Measurements from ENCODE around the gene ANXA3. TPM values are rescaled to one million over a fixed set of nuclear protein-coding genes. Genes with fewer than 3 reads are reported as not detected.
A peak's percentile ranks its signal among the peaks of the same experiment; 100 is the strongest.

Gene ANXA3
- total and polyA plus RNA-seq, 2 donors (not counting 3 experiments of a cell fraction or from before 2014, with no cell fraction given), result 52.9 to 78.4 TPM

DNA sequence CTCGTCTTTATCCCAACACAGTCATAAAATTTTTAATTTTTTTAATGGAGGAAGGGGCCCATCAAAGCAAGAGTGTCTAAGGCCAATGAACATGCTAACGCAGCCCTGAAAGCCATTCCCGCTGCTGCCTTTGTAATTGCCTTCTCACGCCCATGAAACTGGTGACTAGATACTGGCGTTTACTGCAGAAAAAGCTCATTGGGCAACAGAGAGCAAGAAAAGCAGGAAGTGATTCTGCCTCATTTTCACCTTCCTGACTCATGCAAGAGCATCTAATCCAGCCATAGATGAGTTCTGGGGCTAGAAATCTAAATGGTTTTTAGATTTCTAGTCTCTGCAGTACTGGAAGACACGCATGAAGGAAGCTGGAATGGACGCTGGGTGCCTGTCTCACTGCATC is 72.5 kb downstream of the ANXA3 start:
- no peaks in the 10 kb centered on the region for H3K9me1 ChIP-seq (replicated peaks; ENCODE audit: control insufficient read depth, extremely low read depth, insufficient read depth, low read length)
- H3K4me3 ChIP-seq (replicated peaks in 1 of 3; ENCODE audit: insufficient read depth in 1 of 3, low read depth in 1 of 3, low read length in 3 of 3), result no peak overlapping the region
- peaks cover 9% of the 10 kb centered on the region for H3K4me1 ChIP-seq (ENCODE audit: control insufficient read depth, extremely low read depth, insufficient read depth, low read length)
- no peaks in the 10 kb centered on the region for H3K9me3 ChIP-seq (replicated peaks; ENCODE audit: control insufficient read depth, insufficient read depth, low read length)
- H3K9ac ChIP-seq (replicated peaks; ENCODE audit: extremely low read depth, insufficient read depth, low read length), result no peak overlapping the region
- FAIRE-seq, result peak; percentile 38
- no peak overlapping the region for H2AFZ ChIP-seq (ENCODE audit: low read depth, low read length)
- DNase-seq (ENCODE audit: low read depth, low spot score), result no peak
- H4K20me1 ChIP-seq (replicated peaks; ENCODE audit: control insufficient read depth, extremely low read depth, insufficient read depth, low read length), result no peaks in the 10 kb centered on the region
- no peaks in the 10 kb centered on the region for H3K27me3 ChIP-seq (ENCODE audit: control insufficient read depth in 2 of 2, insufficient read depth in 2 of 2, low read length in 2 of 2)
- no peaks in the 10 kb centered on the region for H3K36me3 ChIP-seq (ENCODE audit: control insufficient read depth in 2 of 2, extremely low read depth in 1 of 2, insufficient read depth in 2 of 2, low read length in 2 of 2)
- ChIA-PET POLR2A (no interaction called here), CTCF (interaction anchor here (0.9 to 1.6 kb wide), 5 partner anchors 13 to 240 kb away, joined by 3 to 5 read pairs (median 3); partner anchors contain the start of gene BMP2K)
- dilution Hi-C loops (cut with MboI; ENCODE audit: extremely low pct_ligation_motif_present, low sequenced_read_pairs), result loop anchor here (25.0 kb wide), 1 partner anchor 238 kb away; no protein-coding TSS in a partner anchor
- H3K79me2 ChIP-seq (ENCODE audit: control insufficient read depth, insufficient read depth, low read length), result no peaks in the 10 kb centered on the region
- no peak for TF ChIP-seq FOS (IDR thresholded peaks at IDR 0.05; ENCODE audit: borderline replicate concordance, insufficient read depth, low read length)
- TF ChIP-seq, protein P1, sequence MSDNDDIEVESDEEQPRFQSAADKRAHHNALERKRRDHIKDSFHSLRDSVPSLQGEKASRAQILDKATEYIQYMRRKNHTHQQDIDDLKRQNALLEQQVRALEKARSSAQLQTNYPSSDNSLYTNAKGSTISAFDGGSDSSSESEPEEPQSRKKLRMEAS (IDR thresholded peaks at IDR 0.05; ENCODE audit: insufficient read depth, insufficient read length), result no peak
- TF ChIP-seq, protein P2, sequence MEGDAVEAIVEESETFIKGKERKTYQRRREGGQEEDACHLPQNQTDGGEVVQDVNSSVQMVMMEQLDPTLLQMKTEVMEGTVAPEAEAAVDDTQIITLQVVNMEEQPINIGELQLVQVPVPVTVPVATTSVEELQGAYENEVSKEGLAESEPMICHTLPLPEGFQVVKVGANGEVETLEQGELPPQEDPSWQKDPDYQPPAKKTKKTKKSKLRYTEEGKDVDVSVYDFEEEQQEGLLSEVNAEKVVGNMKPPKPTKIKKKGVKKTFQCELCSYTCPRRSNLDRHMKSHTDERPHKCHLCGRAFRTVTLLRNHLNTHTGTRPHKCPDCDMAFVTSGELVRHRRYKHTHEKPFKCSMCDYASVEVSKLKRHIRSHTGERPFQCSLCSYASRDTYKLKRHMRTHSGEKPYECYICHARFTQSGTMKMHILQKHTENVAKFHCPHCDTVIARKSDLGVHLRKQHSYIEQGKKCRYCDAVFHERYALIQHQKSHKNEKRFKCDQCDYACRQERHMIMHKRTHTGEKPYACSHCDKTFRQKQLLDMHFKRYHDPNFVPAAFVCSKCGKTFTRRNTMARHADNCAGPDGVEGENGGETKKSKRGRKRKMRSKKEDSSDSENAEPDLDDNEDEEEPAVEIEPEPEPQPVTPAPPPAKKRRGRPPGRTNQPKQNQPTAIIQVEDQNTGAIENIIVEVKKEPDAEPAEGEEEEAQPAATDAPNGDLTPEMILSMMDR (IDR thresholded peaks at IDR 0.05; ENCODE audit: extremely low read depth in 1 of 2, insufficient read depth in 1 of 2, low read depth in 1 of 2, low read length in 2 of 2), result no peak
- no peak for TF ChIP-seq MYC (IDR thresholded peaks at IDR 0.05; ENCODE audit: low read depth, low read length)
- TF ChIP-seq POLR2A (IDR thresholded peaks at IDR 0.05; ENCODE audit: low read depth, low read length), result no peak
- no peak for TF ChIP-seq POLR2AphosphoS5 (IDR thresholded peaks at IDR 0.05; ENCODE audit: insufficient read depth, low read depth, low read length)
- TF ChIP-seq EZH2 (IDR thresholded peaks at IDR 0.05; ENCODE audit: borderline replicate concordance, low read depth, low read length, severe bottlenecking), result no peak
- TF ChIP-seq GATA2 (IDR thresholded peaks at IDR 0.05; ENCODE audit: insufficient read depth, insufficient read length, low read depth, low read length), result no peak
- TF ChIP-seq JUN (IDR thresholded peaks at IDR 0.05; ENCODE audit: borderline replicate concordance, insufficient read depth, insufficient read length, low read depth), result no peak
- no peak overlapping the region for H3K27ac ChIP-seq (ENCODE audit: insufficient read depth, low read depth, low read length)
- H3K4me2 ChIP-seq (ENCODE audit: insufficient read depth, low read length), result no peak overlapping the region
- intact Hi-C loops (cut with micrococcal nuclease), result no loop called here
- no TSS peak for BruUV-seq (replicated peaks)
